GM19043 (cell line): ENCODE measurements around the gene PRTN3.

Experiments
- ATAC-seq: cut with Tn5 transposase; IDR thresholded peaks from one replicate; pipeline ENCODE4 v1.9.1; 2021; ENCODE audit warnings: low read depth; ENCODE audit not compliant: unreplicated experiment

Gene PRTN3

DNA sequence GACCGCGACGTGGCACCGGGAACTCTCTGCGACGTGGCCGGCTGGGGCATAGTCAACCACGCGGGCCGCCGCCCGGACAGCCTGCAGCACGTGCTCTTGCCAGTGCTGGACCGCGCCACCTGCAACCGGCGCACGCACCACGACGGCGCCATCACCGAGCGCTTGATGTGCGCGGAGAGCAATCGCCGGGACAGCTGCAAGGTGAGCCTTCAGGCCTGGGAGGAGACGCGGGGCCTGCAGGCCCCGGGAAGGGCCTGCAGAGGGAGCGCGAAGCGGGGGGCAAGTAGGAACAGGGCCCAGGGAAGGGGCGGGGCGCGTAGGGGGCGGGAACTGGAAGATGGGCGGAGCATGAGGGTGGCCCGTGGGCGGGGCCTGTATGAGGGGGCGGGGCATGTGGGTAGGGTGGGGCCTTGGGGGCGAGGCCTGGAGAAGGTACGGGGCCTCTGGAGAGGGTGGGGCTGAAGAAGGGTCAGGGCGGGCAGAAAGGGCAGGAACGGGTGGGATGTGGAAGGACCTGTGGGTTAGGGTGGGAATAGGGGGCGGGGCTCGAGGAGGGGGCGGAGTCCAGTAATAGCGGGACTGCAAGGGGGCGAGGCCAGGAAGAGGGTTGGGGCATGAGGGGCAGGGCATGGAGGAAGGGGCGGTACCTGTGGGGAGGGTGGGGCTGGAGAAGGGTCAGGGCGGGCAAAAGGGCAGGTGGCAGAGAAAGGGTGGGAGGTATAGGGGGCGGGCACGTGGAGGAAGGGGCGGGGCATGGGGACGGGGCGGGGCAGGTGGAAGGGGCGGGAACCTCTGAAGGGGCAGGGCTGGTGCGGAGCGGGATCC, 21.2 kb downstream of the PRTN3 start:
- ATAC-seq, result no peak

DNA sequence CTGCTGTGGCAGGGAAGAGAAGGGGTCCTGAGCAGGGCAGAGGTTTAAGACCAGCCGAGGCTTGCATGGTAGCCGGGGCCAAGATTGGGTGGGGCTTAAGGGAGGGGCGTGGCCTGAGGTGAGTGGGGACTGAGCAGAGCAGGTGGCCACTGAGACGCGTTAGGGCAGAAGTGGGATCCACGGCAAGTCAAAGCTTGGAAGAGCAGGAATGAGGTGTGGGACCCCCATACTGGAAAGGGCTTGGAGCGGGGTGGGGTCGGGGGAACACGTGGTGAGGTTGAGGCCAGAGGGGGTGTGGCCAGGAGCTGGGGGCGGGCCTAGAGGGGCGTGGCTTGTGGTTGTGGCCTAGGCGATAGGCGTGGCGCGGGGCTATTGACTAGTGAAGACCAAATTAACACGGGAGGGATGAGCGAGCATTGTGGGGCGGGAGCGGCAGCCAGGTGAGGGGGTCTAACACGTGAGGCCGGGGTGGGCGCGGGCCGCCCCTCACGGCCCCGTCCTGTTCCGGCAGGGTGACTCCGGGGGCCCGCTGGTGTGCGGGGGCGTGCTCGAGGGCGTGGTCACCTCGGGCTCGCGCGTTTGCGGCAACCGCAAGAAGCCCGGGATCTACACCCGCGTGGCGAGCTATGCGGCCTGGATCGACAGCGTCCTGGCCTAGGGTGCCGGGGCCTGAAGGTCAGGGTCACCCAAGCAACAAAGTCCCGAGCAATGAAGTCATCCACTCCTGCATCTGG, 21.9 kb downstream of the PRTN3 start:
- no peak for ATAC-seq

DNA sequence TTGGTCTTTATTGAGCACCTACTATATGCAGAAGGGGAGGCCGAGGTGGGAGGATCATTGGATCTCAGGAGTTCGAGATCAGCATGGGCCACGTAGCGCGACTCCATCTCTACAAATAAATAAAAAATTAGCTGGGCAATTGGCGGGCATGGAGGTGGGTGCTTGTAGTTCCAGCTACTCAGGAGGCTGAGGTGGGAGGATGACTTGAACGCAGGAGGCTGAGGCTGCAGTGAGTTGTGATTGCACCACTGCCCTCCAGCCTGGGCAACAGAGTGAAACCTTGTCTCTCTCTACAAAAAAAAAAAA, 22.5 kb downstream of the PRTN3 start:
- ATAC-seq, result no peak

- ATAC-seq, result no peak
These were observed 26.0 kb downstream of the PRTN3 start for GRCh38 chr19:866769-867300.

- no peak for ATAC-seq
These were observed 26.5 kb downstream of the PRTN3 start for GRCh38 chr19:867301-867793.

DNA sequence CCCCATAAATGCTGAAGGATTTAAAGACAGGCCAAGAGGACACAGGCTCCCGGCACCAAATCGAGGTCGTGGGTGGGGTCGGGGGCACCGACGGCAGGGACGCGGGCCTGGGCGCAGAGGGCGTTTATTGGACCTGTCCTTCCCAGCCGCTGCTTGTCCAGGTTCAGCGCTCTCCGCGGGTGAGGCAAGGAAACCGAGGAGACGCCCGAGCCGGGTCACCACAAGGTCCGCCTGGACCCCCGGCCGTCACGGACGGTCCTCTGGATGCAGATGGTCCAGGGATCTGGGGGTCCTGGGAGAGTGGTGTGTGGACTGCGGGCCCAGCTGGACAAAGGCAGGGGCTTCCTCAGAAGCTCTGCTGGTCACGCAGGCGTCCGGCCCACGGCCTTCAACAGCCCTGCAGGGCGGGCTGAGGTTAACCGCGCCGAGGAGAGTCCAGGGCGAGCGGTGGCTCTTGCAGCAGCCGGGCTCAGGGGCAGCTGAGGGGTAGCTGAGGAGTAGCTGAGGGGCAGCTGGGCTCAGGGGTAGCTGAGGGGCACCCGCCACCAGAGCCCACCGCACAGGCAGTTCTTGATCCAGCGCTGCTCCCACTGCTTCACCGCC, 27.2 kb downstream of the PRTN3 start:
- ATAC-seq, result no peak

- no peak for ATAC-seq
These were observed 27.9 kb downstream of the PRTN3 start for GRCh38 chr19:868458-869244.

DNA sequence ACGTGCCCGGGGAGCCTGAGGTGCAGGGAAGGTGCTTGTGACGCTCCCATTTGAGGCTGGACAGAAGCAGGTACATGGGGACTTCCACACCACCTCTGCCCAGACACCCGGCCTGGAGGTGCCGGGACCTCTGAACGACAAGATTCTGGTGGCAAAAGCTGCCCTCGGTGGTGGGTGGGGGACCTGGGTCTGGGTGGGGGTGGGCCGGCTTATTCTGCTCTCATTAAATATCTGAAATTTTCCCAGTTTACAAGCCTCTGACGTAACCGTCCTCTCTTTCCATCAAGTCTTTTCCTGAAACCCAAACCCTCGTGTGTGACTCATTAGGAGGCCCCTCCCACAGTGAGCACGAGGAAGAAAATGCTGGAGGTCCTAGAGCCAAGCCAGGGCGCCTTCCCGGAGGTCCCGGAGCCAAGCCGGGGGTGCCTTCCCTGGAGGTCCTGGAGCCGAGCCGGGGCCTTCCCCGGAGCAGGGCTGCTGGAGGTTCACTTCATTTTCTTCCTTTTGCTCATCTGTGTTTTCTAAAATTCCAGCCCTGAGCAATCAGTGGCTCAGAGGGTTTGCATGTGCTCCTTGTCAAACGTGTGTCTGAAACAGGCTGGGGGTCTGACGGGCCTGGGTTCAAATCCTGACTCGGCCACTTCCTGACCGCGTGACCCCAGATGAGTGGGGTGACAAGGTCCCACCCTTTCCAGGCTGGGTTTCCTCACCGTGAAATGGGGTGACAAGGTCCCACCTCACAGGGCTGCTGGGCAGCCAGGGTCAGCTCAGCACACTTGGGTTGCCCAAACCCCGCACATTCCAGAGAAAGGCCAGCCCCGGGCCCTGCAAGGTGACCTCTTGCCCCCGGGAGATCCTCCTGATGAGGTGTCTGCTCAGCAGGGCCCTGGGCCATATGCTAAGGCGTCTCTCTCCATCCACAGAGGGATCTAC, 28.7 kb downstream of the PRTN3 start:
- ATAC-seq, result no peak

GRCh38 chr19:870314-870713, 29.5 kb downstream of the PRTN3 start:
- no peak for ATAC-seq

GRCh38 chr19:870963-871401, 30.2 kb downstream of the PRTN3 start:
- no peak for ATAC-seq

DNA sequence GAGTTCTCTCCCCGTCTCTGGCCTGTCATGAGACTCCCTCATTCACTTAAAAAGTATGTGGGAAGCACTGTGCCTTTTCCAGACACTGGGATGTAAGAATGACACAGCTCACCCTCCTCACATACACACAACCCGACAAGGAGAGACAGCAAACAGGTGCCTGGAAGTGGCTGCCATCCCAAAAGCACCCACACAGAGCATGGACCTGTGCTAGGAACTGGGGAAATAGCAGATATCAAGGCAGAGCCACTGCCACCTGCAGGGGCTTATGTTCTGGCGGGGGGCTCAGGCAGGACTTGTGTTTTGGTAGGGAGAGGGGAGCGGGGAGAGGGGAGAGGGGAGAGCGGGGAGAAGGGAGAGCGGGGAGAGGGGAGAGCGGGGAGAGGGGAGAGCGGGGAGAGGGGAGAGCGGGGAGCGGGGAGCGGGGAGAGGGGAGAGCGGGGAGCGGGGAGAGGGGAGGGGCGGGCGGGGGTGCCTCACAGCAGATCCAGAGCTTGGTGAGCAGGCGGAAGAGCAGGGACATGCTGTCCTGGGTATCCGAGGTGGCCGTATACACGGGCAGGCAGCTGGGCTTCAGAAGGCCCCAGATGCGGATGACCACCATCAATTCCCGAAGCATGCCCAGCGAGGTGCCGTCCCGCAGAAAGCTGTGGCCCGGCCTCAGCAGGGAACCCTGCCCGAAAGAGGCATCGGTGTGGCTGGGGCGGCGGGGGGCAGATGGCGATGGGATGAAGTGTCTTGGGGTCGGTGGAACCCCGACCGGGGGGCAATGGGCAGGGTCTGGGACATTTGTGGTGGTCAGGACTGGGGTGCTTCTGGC, 30.9 kb downstream of the PRTN3 start:
- ATAC-seq, result no peak

GRCh38 chr19:872266-872951, 31.6 kb downstream of the PRTN3 start:
- ATAC-seq, result no peak

DNA sequence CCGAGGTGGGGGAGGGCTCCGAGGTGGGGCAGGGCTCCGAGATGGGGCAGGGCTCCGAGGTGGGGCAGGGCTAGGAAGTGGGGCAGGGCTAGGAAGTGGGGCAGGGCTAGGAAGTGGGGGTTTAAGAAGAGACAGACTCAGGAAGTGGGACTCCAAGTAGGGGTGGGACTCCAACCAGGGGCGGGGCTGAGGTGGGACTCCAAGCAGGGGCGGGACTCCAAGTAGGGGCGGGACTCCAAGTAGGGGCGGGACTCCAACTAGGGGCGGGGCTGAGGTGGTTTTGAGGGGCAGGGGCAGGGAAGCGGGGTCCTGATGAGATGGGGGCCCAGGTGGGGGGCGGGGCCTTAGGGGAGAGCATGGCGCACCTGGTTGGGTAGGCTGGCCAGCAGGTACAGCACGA, 32.3 kb downstream of the PRTN3 start:
- ATAC-seq, result no peak

- no peak for ATAC-seq
These were observed 32.8 kb downstream of the PRTN3 start for GRCh38 chr19:873561-874041.

DNA sequence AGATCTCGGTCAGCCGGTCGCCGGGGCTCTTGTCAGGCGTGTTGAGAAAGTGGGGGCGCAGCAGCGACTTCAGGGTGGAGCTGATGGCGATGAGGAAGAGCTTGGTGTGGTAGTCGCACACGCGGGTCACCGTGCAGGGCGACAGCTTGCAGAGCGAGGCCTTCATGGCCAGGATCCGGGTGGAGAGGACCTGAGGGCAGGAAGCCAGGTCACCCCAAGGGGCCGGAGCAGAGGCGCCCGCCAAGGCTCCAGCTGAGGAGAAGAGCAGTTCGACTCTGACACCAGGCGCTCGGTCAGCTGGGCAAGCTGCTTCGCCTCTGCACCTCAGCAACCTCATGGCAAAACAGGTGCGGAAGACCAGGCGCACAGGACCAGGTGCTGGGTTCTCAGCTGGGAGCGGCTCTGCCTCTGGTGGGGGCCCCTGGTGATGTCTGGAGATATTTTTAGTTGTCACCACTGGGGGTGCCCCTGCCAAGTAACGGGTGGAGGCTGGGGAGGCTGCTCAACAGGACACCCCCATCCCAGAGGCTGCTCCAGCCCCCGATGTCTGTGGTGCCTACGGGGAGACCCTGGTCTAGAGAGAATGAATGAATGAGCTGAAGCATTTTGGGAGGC, 34.6 kb downstream of the PRTN3 start:
- no peak for ATAC-seq

DNA sequence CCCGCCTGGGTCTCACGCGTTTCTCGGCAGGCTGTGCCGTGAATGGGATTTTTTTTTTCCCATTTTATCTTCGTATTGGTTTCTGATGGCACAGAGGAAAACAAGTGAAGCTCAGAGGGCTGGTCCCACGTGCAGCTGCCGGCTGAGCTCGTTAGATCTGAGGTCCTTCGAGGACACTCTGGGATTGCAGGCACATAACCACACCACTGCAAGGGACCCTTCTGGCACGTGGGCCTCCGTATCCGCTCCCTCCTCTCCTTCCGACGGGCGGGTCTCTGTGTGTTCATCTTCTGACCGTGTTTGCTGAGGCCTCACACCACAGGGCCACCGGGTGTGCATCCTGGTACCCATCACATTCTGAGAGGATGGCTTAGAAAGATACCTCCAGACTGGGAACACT, 35.3 kb downstream of the PRTN3 start:
- ATAC-seq, result no peak

GRCh38 chr19:876780-877314, 36.0 kb downstream of the PRTN3 start:
- ATAC-seq, result no peak
